Activated gamma-delta T cell treated with Interleukin-2 at 50 U/mL for 16 hours (primary cell): ENCODE data around the gene DSG3.
A peak's percentile ranks its signal among the peaks of the same experiment; 100 is the strongest.
"Not testable (repeated sequence)": the region's sequence is repeated elsewhere in the genome, so short reads cannot be mapped to it uniquely, and the experiment has no call there.

ENCODE experiments used
- DNase-seq: peaks from one replicate; pipeline ENCODE4 v3.0.0-alpha.2; 2020

DSG3 gene

GRCh38 chr18:31494705-31495244 lies 47.2 kb downstream of the DSG3 start:
- not testable (repeated sequence) for DNase-seq

GRCh38 chr18:31497404-31497835 lies 49.9 kb downstream of the DSG3 start:
- DNase-seq: no peak

GRCh38 chr18:31497836-31498573 lies 50.5 kb downstream of the DSG3 start, which contains the start of gene DSG2:
DSG2 (plus strand) TSS chr18:31498177; CDS start chr18:31498252, 75 bp downstream.
- DNase-seq: peak; percentile 4

GRCh38 chr18:31498574-31499524 lies 51.3 kb downstream of the DSG3 start:
- DNase-seq: no peak

GRCh38 chr18:31500051-31500688 lies 52.6 kb downstream of the DSG3 start:
- DNase-seq: no peak

- no peak for DNase-seq
These were observed 55.5 kb downstream of the DSG3 start for GRCh38 chr18:31503011-31503410.

GRCh38 chr18:31504455-31505147 lies 57.1 kb downstream of the DSG3 start:
- DNase-seq: no peak

GRCh38 chr18:31505156-31505555 lies 57.6 kb downstream of the DSG3 start:
- DNase-seq: no peak

- DNase-seq: no peak
These were observed 58.6 kb downstream of the DSG3 start for GRCh38 chr18:31506024-31506742.

GRCh38 chr18:31507124-31507523 lies 59.6 kb downstream of the DSG3 start:
- not testable (repeated sequence) for DNase-seq

GRCh38 chr18:31508781-31509180 lies 61.2 kb downstream of the DSG3 start:
- DNase-seq: no peak

GRCh38 chr18:31509571-31509970 lies 62.0 kb downstream of the DSG3 start:
- no peak for DNase-seq

- DNase-seq: no peak
These were observed 62.8 kb downstream of the DSG3 start for GRCh38 chr18:31510319-31510718.

GRCh38 chr18:31511098-31511497 lies 63.6 kb downstream of the DSG3 start:
- DNase-seq: no peak

GRCh38 chr18:31512203-31512764 lies 64.7 kb downstream of the DSG3 start:
- no peak for DNase-seq

- DNase-seq: no peak
These were observed 65.8 kb downstream of the DSG3 start for GRCh38 chr18:31513189-31513935.

GRCh38 chr18:31516437-31516836 lies 68.9 kb downstream of the DSG3 start:
- no peak for DNase-seq

- no peak for DNase-seq
These were observed 78.8 kb downstream of the DSG3 start for GRCh38 chr18:31526374-31526773.
